Fibroblast of skin of abdomen (primary cell): ENCODE results near the gene HMOX1.
"Not testable (repeated sequence)": the region's sequence is repeated elsewhere in the genome, so short reads cannot be mapped to it uniquely, and the experiment has no call there.

Experiments
- DNase-seq: peaks from one replicate; pipeline ENCODE4 v3.0.0-alpha.2; 2013

Gene HMOX1

GRCh38 chr22:35381424-35382009, 621 bp downstream of the HMOX1 start:
- no peak for DNase-seq

- no peak for DNase-seq
Observed at GRCh38 chr22:35383679-35384071, 2.8 kb downstream of the HMOX1 start.

GRCh38 chr22:35384527-35384926, 3.6 kb downstream of the HMOX1 start:
- no peak for DNase-seq

DNA sequence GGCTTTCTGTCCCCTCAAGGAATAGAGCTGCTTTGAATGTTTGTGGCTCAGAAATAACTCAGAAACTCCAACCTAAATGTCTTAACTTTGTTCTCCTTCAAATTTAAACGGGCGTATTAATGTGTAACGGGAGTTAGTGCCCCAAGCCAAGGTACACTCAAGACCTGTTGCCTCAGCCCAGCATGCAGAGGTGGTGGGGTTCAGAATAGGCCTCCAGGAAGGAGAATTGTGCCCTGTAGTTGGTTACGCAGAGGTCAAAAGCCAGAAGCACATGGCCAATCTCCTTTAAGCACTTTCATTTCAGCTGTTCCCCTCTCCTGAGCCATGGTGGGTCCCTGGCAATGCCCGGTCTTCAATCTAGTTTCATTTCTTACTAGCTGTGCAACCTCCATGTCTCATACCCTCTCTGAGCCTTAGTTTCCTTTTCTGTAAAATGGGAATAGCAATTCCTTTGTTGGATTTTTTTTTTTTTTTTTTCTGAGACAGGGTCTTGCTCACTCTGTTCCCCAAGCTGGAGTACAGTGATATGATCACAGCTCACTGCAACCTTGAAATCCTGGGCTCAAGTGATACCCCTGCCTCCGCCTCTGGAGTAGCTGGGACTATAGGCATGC, 4.2 kb downstream of the HMOX1 start:
- no peak for DNase-seq

DNA sequence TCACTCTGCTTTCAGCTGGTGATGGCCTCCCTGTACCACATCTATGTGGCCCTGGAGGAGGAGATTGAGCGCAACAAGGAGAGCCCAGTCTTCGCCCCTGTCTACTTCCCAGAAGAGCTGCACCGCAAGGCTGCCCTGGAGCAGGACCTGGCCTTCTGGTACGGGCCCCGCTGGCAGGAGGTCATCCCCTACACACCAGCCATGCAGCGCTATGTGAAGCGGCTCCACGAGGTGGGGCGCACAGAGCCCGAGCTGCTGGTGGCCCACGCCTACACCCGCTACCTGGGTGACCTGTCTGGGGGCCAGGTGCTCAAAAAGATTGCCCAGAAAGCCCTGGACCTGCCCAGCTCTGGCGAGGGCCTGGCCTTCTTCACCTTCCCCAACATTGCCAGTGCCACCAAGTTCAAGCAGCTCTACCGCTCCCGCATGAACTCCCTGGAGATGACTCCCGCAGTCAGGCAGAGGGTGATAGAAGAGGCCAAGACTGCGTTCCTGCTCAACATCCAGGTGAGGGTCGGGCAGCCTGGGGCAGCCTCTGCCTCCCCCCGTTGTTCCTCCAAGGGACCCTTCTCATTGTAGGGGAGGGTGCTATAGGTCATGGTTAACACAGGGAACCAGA, 5.9 kb downstream of the HMOX1 start:
- DNase-seq: no peak

- no peak for DNase-seq
Observed at GRCh38 chr22:35390933-35391332, 10.0 kb downstream of the HMOX1 start.

DNA sequence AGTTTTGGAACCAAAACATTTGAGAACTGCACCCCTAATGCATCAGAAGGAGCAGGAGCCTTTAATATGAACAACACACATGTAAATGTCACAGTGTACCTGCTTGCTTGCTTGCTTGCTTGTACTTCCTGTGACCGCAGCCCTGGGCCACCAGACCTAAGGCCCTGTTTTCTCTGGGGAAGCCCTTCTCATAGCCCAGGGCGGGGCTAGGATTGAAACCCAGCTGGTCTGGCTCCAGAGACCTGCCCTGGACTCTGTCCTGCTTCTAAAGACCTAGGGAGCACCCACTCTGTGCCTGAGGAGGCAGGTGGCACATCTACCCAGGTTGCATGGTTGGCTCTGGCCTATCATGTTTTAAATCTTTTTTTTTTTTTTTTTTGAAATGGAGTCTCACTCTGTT, 11.5 kb downstream of the HMOX1 start:
- no peak for DNase-seq

- no peak for DNase-seq
Observed at GRCh38 chr22:35393116-35394010, 12.5 kb downstream of the HMOX1 start.

- DNase-seq: no peak
Observed at GRCh38 chr22:35394011-35394312, 13.1 kb downstream of the HMOX1 start.

DNA sequence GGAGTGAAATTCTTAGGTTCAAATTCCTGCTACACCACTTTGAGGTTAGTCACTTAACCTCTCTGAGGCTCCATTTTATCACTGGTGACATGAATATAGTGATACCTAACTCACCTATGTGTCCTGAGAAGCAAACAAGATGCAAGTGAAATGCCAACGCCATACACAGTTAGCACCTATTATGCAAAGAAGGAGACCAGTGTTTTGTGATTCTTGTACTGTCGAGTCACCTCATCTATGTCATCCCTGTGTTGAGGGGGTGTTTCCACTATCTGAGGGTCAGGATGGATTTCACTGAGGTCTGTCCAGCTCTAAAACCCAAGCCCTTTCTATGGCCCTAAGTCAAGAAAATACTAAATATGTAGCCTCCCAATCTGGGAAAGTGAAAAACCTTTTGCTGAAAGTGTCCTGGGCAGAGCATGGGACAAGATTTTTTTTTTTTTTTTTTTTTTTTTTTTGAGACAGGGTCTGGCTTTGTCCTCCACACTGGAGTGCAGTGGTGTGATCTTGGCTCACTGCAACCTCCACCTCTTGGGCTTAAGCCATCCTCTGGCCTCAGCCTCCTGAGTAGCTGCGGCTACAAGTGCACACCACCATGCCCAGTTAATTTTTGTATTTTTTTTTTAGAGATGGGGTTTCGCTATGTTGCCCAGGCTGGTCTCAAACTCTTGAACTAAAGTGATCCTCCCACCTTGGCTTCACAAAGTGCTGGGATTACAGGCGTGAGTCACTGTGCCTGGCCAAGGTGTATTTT, 14.1 kb downstream of the HMOX1 start:
- DNase-seq: no peak

GRCh38 chr22:35396622-35397021, 15.7 kb downstream of the HMOX1 start:
- not testable (repeated sequence) for DNase-seq

DNA sequence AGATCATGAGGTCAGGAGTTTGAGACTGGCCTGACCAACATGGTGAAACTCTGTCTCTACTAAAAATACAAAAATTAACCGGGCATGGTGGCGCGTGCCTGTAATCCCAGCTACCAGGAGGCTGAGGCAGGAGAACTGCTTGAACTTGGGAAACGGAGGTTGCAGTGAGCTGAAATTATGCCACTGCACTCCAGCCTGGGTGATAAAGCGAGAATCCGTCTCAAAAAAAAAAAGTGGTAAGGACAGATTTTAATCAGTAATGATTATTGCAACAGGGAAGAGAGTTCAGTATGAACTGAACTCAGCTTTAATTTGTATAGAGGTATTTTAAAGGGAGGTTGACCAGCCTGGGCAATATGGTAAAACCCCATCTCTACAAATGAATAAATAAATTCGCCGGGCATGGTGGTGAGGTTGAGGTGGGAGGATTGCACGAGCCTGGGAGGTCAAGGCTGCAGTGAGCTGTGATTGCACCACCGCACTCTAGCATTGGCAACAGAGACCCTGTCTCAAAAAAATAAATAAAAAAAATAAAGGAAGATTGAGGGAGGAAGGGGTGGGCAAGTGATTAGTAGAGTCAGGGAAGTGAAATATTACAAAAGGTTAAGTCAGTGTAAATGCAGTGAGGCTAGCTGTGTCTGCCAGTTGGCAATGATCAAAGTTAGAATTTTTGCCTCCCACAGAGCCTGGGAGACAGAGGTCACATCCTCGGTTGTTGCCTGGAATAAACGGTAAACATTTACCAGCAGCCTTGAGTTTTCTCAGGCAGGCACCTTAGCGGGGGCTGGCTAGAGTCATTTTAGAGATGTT, 16.4 kb downstream of the HMOX1 start:
- DNase-seq: no peak

DNA sequence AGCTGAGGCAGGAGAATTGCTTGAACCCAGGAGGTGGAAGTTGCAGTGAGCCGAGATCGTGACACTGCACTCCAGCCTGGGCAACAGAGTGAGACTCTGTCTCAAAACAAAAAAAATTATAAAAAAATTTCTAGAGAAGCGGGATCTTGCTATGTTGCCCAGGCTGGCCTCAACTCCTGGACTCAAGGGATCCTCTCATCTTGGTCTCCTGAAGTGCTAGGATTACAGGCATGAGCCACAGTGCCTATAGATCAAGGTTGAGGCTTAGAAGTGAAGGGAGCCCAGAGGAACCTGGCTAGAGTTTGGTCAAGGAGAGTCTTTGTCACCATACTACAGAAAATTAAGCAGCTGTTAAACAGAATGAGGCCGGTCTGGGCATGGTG, 17.7 kb downstream of the HMOX1 start:
- no peak for DNase-seq

- no peak for DNase-seq
Observed at GRCh38 chr22:35399114-35399677, 18.3 kb downstream of the HMOX1 start.

- peak; percentile 98 for DNase-seq
Observed at GRCh38 chr22:35399678-35400500, 19.0 kb downstream of the HMOX1 start, which contains the start of gene MCM5. Gene MCM5 (plus strand): TSS chr22:35400140. CDS start chr22:35400439, 299 bp downstream.

DNA sequence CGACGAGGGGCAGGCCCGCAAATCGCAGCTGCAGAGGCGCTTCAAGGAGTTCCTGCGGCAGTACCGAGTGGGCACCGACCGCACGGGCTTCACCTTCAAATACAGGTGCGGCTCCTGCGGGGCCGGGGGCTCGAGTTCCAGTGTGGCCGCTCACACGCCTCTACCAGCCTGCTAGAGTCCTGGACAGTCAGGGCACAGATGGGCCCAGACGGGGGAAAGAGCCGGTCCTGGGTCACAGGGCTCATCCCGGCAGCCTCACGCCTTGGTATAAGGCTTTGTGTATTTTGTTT, 19.6 kb downstream of the HMOX1 start:
- no peak for DNase-seq

- no peak for DNase-seq
Observed at GRCh38 chr22:35401863-35402262, 21.0 kb downstream of the HMOX1 start.

- no peak for DNase-seq
Observed at GRCh38 chr22:35403356-35403755, 22.5 kb downstream of the HMOX1 start.

DNA sequence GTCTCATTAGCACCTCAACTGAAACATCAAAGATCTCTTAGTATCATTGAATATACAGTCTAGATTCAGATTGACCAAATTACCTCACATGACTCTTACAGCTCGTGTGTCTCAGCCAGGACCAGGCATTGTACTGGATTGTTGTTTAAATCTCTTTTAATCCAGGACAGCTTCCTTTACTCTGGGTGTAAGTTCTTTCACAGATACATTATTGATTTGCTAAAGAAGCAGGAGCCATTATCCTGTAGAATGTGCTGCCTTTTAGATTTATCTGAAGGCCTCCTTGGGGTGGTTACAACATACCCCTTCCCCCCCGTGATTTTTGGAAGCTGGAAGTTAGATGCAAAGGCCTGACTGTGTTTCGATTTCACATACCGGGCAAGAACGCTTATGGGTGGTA, 23.3 kb downstream of the HMOX1 start:
- no peak for DNase-seq

GRCh38 chr22:35406443-35406842, 25.5 kb downstream of the HMOX1 start:
- DNase-seq: no peak

DNA sequence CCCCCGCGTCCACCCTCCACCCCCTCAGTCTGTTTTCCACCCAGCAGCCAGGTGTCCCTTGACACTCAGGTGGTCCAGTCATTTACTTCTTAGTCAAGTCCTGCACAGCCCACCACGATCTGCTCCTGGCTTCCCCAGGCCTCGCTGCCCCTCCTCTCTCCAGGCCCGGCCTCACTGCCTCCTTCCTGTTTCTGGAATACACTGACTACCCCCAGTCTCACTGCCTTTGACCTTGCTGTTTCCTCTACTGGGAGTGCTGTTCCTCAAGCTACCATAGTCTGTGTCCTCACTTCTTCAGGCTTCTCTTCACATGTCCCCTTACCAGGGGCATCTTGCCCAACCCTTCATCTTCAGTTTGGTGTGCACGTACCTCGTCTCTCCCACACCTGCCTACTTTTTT, 26.5 kb downstream of the HMOX1 start:
- DNase-seq: no peak
